Measurements from ENCODE around the gene ABCA9. TPM values are rescaled to one million over a fixed set of nuclear protein-coding genes. Genes with fewer than 3 reads are reported as not detected.
"Not testable (repeated sequence)": the region's sequence is repeated elsewhere in the genome, so short reads cannot be mapped to it uniquely, and the experiment has no call there.

The ABCA9 gene
- polyA plus RNA-seq, 3 donors = 0.02 to 0.49 TPM; not detected in 1

GRCh38 chr17:68999743-69000142, 61.0 kb downstream of the ABCA9 start:
- peaks cover 5 to 12% (median 9%) of the 10 kb centered on the region in 7 donors for H3K9me3 Mint-ChIP-seq
- H3K79me2 ChIP-seq (ENCODE audit: insufficient read depth, low read length); H3K9ac ChIP-seq (ENCODE audit: insufficient read depth, low read length, poor library complexity, severe bottlenecking); intact Hi-C loops (cut with micrococcal nuclease); H3K27me3 Mint-ChIP-seq (ENCODE audit: low read depth in 3 of 3); H3K27me3 ChIP-seq (ENCODE audit: control insufficient read depth in 2 of 2, insufficient read depth in 2 of 2, low read length in 2 of 2); H3K9me3 ChIP-seq (replicated peaks in 1 of 2; ENCODE audit: control insufficient read depth in 1 of 2, insufficient read depth in 1 of 2, low read length in 2 of 2); H3K36me3 ChIP-seq (replicated peaks in 1 of 2; ENCODE audit: control insufficient read depth in 1 of 2, insufficient read depth in 2 of 2, low read length in 2 of 2); H4K20me1 ChIP-seq (ENCODE audit: insufficient read depth, low read length); H2AFZ ChIP-seq (ENCODE audit: insufficient read depth, low read depth, low read length, poor library complexity, severe bottlenecking); DNase-seq; H3K36me3 Mint-ChIP-seq; H3K4me2 ChIP-seq (replicated peaks; ENCODE audit: extremely low read depth, low read length, poor library complexity, severe bottlenecking); H3K27ac Mint-ChIP-seq; H3K4me3 ChIP-seq (replicated peaks in 1 of 3; ENCODE audit: low read depth in 2 of 3, low read length in 3 of 3); H3K4me1 ChIP-seq (ENCODE audit: control insufficient read depth in 1 of 2, insufficient read depth in 2 of 2, low read length in 2 of 2); H3K27ac ChIP-seq (ENCODE audit: low read depth in 1 of 2, low read length in 2 of 2); H3K4me3 Mint-ChIP-seq; H3K4me1 Mint-ChIP-seq: not testable (repeated sequence)
- no CpG with 5 or more reads among the region's 3 CpGs for WGBS (ENCODE audit: insufficient coverage)

GRCh38 chr17:68993112-68993511, 67.6 kb downstream of the ABCA9 start:
- no peaks in the 10 kb centered on the region for H4K20me1 ChIP-seq (ENCODE audit: insufficient read depth, low read length)
- Mint-ChIP-seq H3K4me3 (no peak overlapping the region), H3K27ac (peak overlapping the region in 1 of 7 donors; percentile 13), H3K9me3 (peaks cover 0 to 8% (median 0%) of the 10 kb centered on the region in 7 donors), H3K36me3 (no peaks in the 10 kb centered on the region), H3K27me3 (ENCODE audit: low read depth in 3 of 3) (peaks cover 0 to 3% (median 2%) of the 10 kb centered on the region in 3 donors), H3K4me1 (peaks cover 6% of the 10 kb centered on the region)
- intact Hi-C loops (cut with micrococcal nuclease) = no loop called here
- no peaks in the 10 kb centered on the region for H3K9me3 ChIP-seq (replicated peaks in 1 of 2; ENCODE audit: control insufficient read depth in 1 of 2, insufficient read depth in 1 of 2, low read length in 2 of 2)
- H3K4me1 ChIP-seq (ENCODE audit: control insufficient read depth in 1 of 2, insufficient read depth in 2 of 2, low read length in 2 of 2) = peaks cover 0 to 3% of the 10 kb centered on the region in 2 donors
- no peak overlapping the region for H3K4me2 ChIP-seq (replicated peaks; ENCODE audit: extremely low read depth, low read length, poor library complexity, severe bottlenecking)
- H2AFZ ChIP-seq (ENCODE audit: insufficient read depth, low read depth, low read length, poor library complexity, severe bottlenecking) = no peak overlapping the region
- H3K27ac ChIP-seq (ENCODE audit: low read depth in 1 of 2, low read length in 2 of 2) = no peak overlapping the region
- DNase-seq = no peak
- no peak overlapping the region for H3K4me3 ChIP-seq (replicated peaks in 1 of 3; ENCODE audit: low read depth in 2 of 3, low read length in 3 of 3)
- TF ChIP-seq, protein P1, sequence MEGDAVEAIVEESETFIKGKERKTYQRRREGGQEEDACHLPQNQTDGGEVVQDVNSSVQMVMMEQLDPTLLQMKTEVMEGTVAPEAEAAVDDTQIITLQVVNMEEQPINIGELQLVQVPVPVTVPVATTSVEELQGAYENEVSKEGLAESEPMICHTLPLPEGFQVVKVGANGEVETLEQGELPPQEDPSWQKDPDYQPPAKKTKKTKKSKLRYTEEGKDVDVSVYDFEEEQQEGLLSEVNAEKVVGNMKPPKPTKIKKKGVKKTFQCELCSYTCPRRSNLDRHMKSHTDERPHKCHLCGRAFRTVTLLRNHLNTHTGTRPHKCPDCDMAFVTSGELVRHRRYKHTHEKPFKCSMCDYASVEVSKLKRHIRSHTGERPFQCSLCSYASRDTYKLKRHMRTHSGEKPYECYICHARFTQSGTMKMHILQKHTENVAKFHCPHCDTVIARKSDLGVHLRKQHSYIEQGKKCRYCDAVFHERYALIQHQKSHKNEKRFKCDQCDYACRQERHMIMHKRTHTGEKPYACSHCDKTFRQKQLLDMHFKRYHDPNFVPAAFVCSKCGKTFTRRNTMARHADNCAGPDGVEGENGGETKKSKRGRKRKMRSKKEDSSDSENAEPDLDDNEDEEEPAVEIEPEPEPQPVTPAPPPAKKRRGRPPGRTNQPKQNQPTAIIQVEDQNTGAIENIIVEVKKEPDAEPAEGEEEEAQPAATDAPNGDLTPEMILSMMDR (IDR thresholded peaks at IDR 0.05) = no peak
- H3K36me3 ChIP-seq (replicated peaks in 1 of 2; ENCODE audit: control insufficient read depth in 1 of 2, insufficient read depth in 2 of 2, low read length in 2 of 2) = no peaks in the 10 kb centered on the region
- H3K79me2 ChIP-seq (ENCODE audit: insufficient read depth, low read length) = no peaks in the 10 kb centered on the region
- no peaks in the 10 kb centered on the region for H3K27me3 ChIP-seq (ENCODE audit: control insufficient read depth in 2 of 2, insufficient read depth in 2 of 2, low read length in 2 of 2)
- 94% methylated on average over 3 of the region's 4 CpGs for WGBS (ENCODE audit: insufficient coverage)
- no peak overlapping the region for H3K9ac ChIP-seq (ENCODE audit: insufficient read depth, low read length, poor library complexity, severe bottlenecking)

Measured in CD14-positive monocyte (primary cell).